ENCODE data around the gene ATG5.
A peak's percentile ranks its signal among the peaks of the same experiment; 100 is the strongest.

Gene ATG5

GRCh38 chr6:106220485-106220884 is 105.1 kb downstream of the ATG5 start:
- no peak for DNase-seq (ENCODE audit: low spot score)

GRCh38 chr6:106216527-106216926 is 109.0 kb downstream of the ATG5 start:
- no peak for DNase-seq (ENCODE audit: low spot score)

DNA sequence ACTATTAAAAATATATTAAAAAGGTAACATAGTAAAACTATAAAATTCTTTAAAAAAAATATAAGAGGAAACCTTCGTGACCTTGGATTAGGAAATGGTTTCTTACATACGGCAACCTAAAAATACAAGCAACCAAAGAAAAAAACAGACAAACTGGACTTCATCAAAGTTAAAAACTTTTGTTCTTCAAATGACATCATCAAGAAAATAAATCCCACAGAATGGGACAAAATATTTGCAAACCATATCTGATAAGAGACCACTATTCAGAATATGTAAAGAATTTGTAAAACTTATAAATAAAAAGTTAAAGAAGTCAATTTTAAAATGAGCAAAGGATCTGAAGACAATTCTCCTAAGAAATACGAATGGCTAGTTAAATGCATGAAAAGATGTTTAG is 110.0 kb downstream of the ATG5 start:
- no peak for DNase-seq (ENCODE audit: low spot score)

DNA sequence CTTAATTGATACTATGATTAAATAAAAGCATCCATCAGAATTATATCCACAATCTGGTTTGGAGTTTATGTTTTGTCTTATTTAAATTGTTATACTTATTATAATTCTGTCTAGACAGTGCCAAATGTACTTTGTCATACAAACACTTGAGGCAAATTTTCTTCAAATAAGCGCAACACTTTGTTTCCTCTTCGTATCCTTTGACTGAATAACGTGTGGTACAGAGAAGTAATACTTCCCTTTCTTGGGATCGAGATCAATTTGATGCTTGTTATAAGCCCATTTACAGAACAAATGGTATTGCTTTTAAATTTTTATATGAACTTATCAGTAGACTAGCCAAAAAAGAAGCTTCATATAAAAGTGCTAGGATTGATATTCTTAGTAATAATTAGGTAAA is 111.0 kb downstream of the ATG5 start:
- DNase-seq (ENCODE audit: low spot score), result no peak

DNA sequence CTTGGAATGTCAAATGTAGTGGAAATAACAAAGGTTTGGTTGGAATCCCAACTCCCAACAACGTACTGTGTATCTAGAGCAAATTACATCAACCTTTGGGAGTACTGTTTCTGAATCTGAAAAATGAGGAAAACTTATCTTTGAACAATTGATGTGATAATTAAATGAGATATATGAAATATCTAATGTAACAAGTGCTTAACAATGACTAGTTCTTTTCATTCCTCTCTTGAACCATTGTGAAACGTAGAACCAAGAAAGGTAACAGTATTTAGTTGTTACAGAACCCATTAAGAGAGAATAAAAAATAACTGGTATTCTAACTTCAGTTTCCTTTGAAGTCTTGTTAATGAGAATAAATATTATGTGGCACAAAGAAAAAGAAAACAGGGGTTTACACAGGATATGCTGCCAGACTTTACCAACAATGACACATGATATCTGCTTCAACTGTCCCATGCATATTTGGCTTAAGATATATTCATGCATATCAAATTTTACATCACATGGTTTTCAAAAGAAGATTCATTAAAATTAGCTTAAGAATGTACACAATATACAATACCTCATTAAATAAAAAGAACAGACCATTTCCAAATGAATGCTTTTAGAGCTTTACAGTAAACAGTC is 111.8 kb downstream of the ATG5 start:
- no peak for DNase-seq (ENCODE audit: low spot score)

- DNase-seq (ENCODE audit: low spot score), result no peak
Measured at GRCh38 chr6:106212576-106212975, 113.0 kb downstream of the ATG5 start.

- DNase-seq (ENCODE audit: low spot score), result no peak
Measured at GRCh38 chr6:106206905-106207304, 118.7 kb downstream of the ATG5 start.

- DNase-seq (ENCODE audit: low spot score), result no peak
Measured at GRCh38 chr6:106204961-106205360, 120.6 kb downstream of the ATG5 start.

DNA sequence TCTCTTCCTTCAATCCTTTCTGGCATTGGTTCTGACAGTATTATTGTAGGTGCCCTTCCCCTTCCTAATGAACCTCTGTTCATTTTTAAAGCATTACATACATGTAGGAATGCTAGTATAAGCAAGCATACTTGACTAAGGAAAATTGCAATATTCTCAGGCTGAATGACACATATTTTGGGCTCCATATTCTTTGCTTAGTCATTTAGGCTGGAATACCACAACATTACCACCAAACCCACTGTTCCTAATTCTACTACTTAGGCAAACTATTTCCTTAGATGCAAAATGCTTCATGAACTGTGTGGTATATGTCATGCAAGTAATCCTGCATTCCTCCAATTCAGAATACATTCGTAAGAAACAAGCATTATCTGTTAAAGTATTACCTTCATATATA is 125.6 kb downstream of the ATG5 start:
- no peak for DNase-seq (ENCODE audit: low spot score)

GRCh38 chr6:106199331-106199730 is 126.2 kb downstream of the ATG5 start:
- DNase-seq (ENCODE audit: low spot score), result no peak

DNA sequence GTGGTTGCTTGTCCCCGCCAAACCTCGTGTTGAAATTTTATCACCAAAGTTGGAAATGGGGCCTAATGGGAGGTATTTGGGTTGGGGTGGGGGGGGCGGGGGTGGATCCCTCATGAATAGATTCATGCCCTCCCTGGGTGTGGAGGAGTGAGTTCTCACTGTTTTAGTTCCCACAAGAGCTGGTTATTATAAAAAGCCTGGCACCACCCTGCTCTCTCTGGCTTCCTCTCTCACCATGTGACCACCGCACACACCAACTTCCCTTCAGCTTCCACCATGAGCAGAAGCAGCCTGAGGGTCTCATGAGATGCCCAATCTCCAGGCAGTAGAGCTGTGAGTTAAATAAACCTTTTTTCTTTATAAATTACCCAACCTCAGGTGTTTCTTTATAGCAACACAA is 128.1 kb downstream of the ATG5 start:
- DNase-seq (ENCODE audit: low spot score), result no peak

GRCh38 chr6:106194949-106195921 is 130.3 kb downstream of the ATG5 start:
- DNase-seq (ENCODE audit: low spot score), result no peak

DNA sequence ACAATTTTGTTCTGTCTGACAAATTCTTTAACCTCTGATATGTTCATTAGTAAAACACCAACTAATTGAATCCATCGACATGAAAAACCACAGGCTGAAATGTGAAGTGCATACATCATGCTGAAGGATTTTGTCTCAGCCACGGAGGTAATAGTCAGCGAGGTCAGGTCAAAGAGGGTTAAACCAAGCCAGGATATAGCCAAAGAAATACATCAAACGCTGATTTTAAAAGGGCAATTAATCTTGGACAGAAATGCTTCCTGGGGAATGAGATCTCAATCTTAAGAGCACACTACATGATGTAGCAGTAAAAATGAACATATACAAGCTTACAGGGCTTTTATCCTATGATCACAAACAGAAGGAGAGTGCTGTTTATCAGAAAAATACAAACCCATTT is 132.7 kb downstream of the ATG5 start:
- no peak for DNase-seq (ENCODE audit: low spot score)

GRCh38 chr6:106188104-106188794 is 137.3 kb downstream of the ATG5 start:
- no peak for DNase-seq (ENCODE audit: low spot score)

DNA sequence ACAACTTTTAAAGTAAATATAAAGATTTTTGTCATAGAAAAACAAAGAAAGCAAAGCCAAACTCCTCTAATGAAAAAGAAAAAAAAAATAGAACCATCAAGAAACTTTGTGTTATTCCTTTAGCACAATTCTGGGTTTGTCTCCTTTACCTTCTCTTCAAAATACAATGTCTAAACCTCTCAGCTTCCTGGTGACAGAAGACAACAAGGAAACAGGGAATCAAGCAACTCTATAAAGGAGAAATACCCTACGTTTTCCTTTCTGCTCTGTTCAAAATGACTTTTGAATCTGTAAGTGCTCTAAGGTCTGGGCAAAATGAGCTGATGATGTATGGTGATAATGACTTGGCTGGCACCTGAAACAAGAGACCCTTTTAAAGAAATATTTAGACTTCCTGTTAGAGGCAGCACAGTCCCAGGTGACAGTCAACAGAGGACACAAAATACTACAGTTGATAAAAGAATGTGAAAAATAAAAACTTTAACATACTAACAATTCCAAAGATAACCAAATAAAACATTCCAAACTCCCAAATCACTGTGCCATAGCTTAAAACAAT is 138.1 kb downstream of the ATG5 start:
- no peak for DNase-seq (ENCODE audit: low spot score)

- DNase-seq (ENCODE audit: low spot score), result no peak
Measured at GRCh38 chr6:106186714-106187113, 138.8 kb downstream of the ATG5 start.

- no peak for DNase-seq (ENCODE audit: low spot score)
Measured at GRCh38 chr6:106186172-106186571, 139.4 kb downstream of the ATG5 start.

DNA sequence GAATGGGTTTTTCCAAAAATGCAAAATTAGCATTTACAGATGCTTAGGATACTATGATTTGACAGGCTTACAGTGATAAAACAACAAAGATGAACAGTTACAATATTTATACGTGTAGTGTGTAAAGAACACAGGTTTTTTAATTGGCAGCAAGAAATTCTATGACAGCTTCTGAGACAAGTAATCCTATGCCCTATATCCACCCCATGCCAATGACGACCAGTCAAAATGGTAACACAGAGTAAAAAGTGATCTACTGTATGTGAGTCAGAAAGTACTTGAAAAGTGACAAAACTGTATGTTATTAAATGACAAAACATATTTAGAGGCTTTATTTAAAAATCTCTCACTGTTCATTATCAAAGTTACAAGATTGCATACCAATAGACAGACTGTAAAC is 139.9 kb downstream of the ATG5 start:
- no peak for DNase-seq (ENCODE audit: low spot score)

DNA sequence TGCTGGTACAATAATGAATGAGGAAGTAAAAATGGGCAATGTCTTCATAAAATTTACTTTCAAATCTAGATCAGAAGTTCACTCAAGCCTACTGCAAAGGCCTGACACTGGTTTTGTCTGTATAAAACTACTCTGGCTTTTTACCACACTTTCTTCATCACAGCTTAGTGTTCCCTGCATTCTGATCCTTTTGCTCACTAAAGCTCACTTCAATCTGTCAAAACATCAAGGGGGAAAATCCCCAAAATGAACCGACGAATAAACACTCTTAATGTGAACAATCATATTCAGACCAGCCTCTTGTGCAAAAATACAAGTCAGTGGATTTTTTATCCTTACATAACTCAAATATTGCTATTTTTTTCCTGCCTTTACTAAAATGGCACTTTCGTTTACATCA is 140.9 kb downstream of the ATG5 start:
- no peak for DNase-seq (ENCODE audit: low spot score)

GRCh38 chr6:106183430-106183829 is 142.1 kb downstream of the ATG5 start:
- no peak for DNase-seq (ENCODE audit: low spot score)

DNA sequence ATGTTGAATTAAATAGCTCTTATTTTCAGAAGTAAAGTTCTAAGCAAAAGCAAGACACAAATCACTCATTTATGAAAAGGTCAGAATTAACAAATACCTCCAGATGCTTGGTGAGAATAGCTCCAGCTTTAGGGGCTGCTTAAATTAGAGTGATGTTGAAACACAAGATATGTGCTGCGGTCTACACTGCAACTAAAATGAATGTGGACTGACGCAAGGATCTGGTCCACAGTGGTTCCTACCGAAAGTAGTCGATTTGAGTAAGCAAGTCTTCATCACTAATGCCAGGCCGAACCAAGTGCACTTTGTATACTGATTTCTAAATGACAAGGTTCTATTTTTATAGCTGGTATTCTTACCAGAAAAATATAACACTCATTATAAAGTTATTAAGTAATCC is 143.1 kb downstream of the ATG5 start:
- no peak for DNase-seq (ENCODE audit: low spot score)

DNA sequence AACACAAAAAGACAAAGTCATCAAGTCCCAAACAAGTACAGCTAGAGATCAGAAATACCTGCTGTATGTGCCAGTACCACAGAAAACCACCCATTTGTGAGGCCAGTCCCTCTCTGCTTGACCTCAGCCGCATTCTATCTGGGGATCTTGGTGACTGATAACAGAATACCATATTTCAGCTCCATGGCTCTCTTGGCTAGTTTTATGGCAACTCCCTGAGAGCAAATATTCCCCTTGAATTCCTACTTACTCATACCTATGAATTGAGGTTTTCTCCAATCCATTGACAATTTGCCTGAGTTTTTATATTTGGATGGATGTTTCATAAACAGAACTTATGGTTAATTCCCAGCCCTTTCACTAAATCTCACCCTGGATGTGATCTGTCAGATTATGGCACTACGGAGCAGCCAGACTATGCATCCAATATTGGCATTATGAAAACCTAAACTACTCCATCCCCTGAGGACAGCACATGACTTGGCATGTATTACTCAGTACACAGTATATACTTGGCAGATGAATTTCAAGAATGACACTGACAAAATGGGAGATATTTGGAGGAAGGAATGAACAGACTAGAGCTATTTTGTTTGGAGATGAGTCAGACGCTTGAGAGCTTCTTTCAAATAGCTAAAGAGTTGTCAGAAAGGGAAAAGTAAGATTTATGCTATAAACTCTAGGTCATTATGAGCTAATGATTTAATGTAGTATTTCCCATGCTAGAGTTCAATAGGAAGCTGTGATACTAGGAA is 143.7 kb downstream of the ATG5 start:
- DNase-seq (ENCODE audit: low spot score), result peak; percentile 33

Measured in hematopoietic multipotent progenitor cell treated with erythropoietin and hydrocortisone succinate and interleukin-3 and kit ligand, for 17 days (in vitro differentiated cells).